ENCODE results near the gene EXOSC6.
"Not testable (repeated sequence)": the region's sequence is repeated elsewhere in the genome, so short reads cannot be mapped to it uniquely, and the experiment has no call there.

EXOSC6 gene

DNA sequence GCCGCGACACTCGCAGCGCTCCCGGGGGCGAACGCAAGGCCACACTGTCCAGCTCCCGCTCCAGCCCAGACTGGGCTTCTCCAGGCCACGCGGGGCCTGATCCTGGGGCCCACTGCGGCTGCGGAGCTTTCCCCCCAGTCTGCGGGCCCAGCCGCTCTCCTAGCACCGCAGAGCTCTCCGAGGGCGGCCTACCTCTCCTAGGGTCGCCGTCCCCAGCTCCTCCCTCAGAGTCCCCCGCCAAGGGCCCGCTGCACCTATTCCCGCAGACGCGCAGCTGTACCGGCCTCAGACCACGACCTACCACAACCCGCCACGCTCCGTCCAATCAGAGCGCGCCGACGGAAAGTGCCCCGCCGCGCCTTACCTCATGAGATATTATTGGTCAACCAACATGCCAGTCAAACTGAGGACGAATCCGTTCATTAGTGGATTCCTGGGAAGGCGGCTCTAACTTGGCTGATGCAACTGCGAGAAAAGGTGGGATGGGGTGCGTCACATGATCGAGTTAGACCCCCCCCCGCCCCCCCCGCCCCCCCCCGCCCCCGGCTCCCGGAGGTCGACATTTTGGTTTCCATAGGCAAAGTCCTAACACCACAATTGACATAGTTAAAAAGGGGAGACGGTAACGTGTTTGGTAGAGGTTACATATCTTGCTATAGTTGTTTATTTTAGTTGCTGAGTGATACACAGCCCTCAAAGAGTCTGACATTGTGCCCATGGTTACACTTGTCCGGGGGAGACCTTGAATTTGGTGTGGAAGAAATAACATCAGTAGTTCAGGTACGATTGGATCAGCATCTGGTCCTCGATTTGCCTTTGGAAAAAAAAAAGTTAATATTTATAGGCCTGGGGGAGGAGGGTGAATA lies 37.7 kb upstream of the EXOSC6 start, which contains the start of gene AARS1:
Gene AARS1, minus strand, starts transcription at position 278 of the 866 bp plus-strand sequence. CDS start 6,743 bp downstream, outside the sequence.
- TF ChIP-seq, protein P1, sequence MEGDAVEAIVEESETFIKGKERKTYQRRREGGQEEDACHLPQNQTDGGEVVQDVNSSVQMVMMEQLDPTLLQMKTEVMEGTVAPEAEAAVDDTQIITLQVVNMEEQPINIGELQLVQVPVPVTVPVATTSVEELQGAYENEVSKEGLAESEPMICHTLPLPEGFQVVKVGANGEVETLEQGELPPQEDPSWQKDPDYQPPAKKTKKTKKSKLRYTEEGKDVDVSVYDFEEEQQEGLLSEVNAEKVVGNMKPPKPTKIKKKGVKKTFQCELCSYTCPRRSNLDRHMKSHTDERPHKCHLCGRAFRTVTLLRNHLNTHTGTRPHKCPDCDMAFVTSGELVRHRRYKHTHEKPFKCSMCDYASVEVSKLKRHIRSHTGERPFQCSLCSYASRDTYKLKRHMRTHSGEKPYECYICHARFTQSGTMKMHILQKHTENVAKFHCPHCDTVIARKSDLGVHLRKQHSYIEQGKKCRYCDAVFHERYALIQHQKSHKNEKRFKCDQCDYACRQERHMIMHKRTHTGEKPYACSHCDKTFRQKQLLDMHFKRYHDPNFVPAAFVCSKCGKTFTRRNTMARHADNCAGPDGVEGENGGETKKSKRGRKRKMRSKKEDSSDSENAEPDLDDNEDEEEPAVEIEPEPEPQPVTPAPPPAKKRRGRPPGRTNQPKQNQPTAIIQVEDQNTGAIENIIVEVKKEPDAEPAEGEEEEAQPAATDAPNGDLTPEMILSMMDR (IDR thresholded peaks at IDR 0.05; ENCODE audit: low read depth, low read length), result no peak
- H3K4me3 ChIP-seq (ENCODE audit: low read depth, low read length), result peak within 1 kb of the TSS; percentile 81

DNA sequence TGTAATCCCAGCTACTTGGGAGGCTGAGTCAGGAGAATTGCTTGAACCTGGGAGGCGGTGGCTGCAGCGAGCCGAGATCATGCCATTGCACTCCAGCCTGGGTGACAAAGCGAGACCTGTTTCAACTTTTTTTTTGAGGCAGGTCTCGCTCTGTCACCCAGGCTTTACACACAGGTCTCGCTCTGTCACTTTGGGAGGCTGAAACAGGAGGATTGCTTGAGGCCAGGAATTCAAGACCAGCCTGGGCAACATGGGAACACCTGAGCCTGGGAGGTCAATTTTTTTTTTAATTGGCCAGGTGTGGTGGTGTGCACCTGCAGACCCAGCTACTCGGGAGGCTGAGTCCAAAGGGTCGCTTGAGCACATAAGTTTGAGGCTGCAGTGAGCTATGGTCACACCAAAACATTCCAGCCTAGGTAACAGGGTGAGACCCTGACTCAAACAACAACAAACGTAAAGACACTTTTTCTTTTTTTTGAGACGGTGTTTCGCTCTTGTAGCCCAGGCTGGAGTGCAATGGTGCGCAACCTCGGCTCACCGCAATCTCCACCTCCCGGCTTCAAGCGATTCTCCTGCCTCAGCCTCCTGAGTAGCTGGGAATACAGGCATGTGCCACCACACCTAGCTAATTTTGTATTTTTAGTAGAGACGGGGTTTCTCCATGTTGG lies 35.7 kb upstream of the EXOSC6 start:
- not testable (repeated sequence) for H3K4me3 ChIP-seq (ENCODE audit: low read depth, low read length)

DNA sequence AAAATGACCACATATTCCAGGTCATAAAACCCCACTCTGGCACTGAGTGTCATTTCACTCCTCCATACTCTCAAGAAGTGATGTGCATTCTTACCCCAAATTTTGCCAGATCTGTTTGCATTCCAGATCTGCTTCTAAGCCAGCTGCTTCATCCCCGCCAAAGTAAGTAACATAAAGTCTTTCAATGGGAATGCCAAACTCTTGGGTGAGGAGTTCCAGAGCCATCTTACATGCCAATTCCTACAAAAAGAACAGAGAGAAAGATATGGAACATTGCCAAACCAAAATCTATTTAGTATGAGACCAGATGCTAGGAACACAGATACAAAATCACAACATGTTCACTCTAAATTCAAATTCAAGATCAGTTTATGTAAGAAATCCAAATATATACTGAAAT lies 24.7 kb upstream of the EXOSC6 start:
- TF ChIP-seq, protein P1 (IDR thresholded peaks at IDR 0.05; ENCODE audit: low read depth, low read length), result no peak
- no peak overlapping the region for H3K4me3 ChIP-seq (ENCODE audit: low read depth, low read length)

DNA sequence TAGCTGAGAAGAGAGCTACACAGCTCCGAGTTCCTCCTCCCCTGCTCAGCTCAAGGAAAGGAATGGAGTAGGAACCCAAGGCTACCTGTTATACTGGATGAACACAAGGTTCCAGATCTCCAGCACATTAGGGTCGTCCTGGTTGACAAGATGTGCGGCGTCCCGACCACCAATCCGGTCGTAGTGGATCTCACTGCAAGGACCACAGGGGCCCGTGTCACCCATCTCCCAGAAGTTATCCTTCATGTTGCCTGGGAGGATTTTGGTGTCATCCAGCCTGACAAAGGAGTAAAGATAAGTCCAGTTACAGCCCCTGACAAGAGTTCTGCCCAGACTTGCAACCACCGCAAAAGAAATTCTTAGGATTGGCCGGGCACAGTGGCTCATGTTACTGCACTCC lies 20.0 kb upstream of the EXOSC6 start:
- TF ChIP-seq, protein P1 (IDR thresholded peaks at IDR 0.05; ENCODE audit: low read depth, low read length), result no peak
- H3K4me3 ChIP-seq (ENCODE audit: low read depth, low read length), result no peak overlapping the region

DNA sequence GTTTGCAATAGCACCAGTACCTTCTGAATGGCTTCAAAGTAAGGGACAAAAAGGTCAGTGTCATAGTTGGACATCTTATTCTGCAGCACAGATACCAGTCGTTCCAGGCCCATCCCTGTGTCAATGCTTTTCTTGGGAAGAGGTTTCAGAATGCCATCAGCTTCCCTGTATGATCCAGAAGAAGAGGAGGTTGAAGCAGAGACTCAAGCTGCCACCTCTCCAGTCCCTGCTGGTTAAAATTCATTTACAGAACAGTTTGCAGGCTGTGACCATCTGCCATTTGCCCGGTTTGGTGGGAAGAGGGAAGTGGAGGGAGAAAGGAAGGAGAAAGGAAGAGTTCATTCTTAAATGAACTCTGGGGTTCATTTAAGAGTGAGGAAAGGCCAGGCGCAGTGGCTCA lies 18.4 kb upstream of the EXOSC6 start:
- H3K4me3 ChIP-seq (ENCODE audit: low read depth, low read length), result no peak overlapping the region
- TF ChIP-seq, protein P1 (IDR thresholded peaks at IDR 0.05; ENCODE audit: low read depth, low read length), result no peak

DNA sequence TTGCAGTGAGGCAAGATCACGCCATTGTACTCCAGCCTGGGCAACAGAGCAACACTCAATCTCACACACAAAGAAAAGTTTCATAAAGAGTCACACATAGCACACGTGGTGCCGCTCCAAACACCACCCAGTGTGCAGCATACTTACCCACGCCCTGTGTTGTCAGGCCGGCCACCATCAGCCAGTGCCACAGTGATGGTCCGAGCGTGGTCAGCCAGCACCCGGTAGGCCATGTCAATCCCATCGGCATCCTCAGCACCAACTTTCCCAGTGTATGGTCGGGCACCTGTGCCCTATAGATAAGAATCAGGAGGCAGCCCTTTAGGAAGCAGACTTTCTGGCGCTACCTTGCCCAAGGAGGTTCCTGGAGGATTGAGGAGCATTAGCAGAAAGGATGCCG lies 17.7 kb upstream of the EXOSC6 start:
- TF ChIP-seq, protein P1 (IDR thresholded peaks at IDR 0.05; ENCODE audit: low read depth, low read length), result no peak
- no peak overlapping the region for H3K4me3 ChIP-seq (ENCODE audit: low read depth, low read length)

DNA sequence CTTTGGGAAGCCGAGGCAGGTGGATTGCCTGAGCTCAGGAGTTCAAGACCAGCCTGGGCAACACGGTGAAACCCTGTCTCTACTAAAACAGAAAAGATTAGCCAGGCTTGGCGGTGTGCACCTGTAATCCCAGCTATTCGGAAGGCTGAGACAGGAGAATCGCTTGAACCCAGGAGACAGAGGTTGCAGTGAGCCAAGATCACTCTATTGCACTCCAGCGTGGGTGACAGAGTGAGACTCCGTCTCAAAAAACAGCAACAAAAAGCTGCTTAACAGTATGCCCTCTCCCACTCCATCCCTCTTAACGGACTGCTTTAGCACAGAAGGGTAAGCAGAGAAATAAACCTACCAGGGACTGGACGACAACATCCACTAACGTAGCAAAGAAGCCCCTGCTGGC lies 16.2 kb upstream of the EXOSC6 start:
- not testable (repeated sequence) for H3K4me3 ChIP-seq (ENCODE audit: low read depth, low read length)

DNA sequence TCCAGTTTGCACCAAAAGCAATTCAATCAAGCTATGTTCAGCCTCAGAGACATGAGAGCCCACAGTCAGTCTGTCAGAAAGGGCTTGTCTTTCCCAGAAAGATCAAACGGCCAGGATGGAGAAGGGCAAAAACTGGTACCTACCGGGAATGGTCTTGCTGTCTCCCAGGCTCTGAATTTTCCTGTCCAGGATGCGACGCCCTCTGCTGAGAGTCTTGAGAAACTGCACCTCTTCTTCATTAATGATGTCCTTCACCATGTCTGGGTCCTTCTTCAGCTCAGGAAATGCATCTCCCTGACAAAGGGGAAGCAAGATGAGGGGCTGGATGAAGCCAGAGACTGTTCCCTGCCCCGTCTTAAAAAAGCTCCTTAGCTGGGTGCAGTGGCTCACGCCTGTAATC lies 15.8 kb upstream of the EXOSC6 start:
- H3K4me3 ChIP-seq (ENCODE audit: low read depth, low read length), result no peak overlapping the region
- TF ChIP-seq, protein P1 (IDR thresholded peaks at IDR 0.05; ENCODE audit: low read depth, low read length), result peak; percentile 72

DNA sequence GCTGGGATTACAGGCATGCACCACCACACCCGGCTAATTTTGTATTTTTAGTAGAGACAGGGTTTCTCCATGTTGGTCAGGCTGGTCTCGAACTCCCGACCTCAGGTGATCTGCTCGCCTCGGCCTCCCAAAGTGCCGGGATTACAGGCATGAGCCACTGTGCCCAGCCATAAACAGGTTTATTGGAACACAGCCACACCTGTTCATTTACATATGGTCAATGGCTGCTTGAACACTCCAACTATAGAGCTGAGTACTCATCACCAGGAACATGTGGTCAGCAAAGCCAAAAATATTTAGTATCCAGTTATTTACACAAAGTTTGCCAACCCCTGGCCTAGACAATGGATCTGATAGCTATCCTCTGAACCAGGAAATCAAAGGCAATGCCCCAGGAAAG lies 8.2 kb upstream of the EXOSC6 start:
- not testable (repeated sequence) for H3K4me3 ChIP-seq (ENCODE audit: low read depth, low read length)

All from WI38 (cell line).